K562 (cell line): ENCODE results near the gene TMTC2. TPM values are rescaled to one million over a fixed set of nuclear protein-coding genes. Genes with fewer than 3 reads are reported as not detected.

ENCODE experiments used
- ATAC-seq: fragments of 200-7000 bp; cut with Tn5 transposase; 3 replicates; pipeline ENCODE4 v1.9.1; 2020; ENCODE audit warnings: moderate library complexity
- BruUV-seq: library from RNA; stranded (reverse); fragments of 400-500 nt; replicated peaks from 2 replicates; lab custom pipeline; 2021; lab: Mats Ljungman, UMichigan
- CTCF ChIA-PET: fragments of 300-600 bp; formaldehyde crosslinking; extraction: SDS; loops from one replicate; lab custom pipeline; 2021; ENCODE audit warnings: low intra/inter-chr PET ratio; lab: Yijun Ruan, JAX
- POLR2A ChIA-PET: fragments of 300-600, 350-650 bp; sonication (Branson Sonifier 250); formaldehyde crosslinking; extraction: SDS; loops from one replicate; lab custom pipeline; 2021; ENCODE audit warnings: antibody characterized with exemption, inconsistent platforms; lab: Yijun Ruan, JAX
- DNase-seq, 4 experiments: peaks; one replicate each; pipeline versions ENCODE4 v3.0.0 to v3.0.0-alpha.2; 2011 to 2018; ENCODE audit warnings: low spot score in 3 of 4, mixed read lengths in 3 of 4; ENCODE audit errors: extremely low read depth in 1 of 4
- FAIRE-seq: peaks from 2 replicates; lab custom pipeline; 2011; peaks lifted over from hg19 to GRCh38; lab: Jason Lieb, UNC
- H2AFZ ChIP-seq: 2 replicates; pipeline ENCODE4 v1.6.0; 2011; ENCODE audit warnings: low read depth, low read length, control low read depth, inconsistent platforms
- H3K27ac ChIP-seq: fragments of 200-600 bp; 3 replicates; pipeline ENCODE4 v1.8.0; 2011; ENCODE audit warnings: low read depth, mild to moderate bottlenecking, control low read depth, inconsistent platforms, low read length, moderate library complexity, mixed read lengths; ENCODE audit errors: extremely low read depth
- H3K27me3 ChIP-seq, 2 experiments: fragments of 300-600 bp in 1 of 2; 2 replicates in 1 of 2; 3 replicates in 1 of 2; pipeline versions ENCODE4 v1.6.0 to v1.8.0; 2011; ENCODE audit warnings: inconsistent platforms in 2 of 2, low read length in 2 of 2, mild to moderate bottlenecking in 1 of 2, mixed read lengths in 1 of 2, moderate library complexity in 1 of 2; ENCODE audit not compliant: control insufficient read depth in 2 of 2, insufficient read depth in 2 of 2
- H3K36me3 ChIP-seq: fragments of 300-600 bp; 3 replicates; pipeline ENCODE4 v1.8.0; 2011; ENCODE audit warnings: mild to moderate bottlenecking, low read length, inconsistent platforms; ENCODE audit not compliant: control insufficient read depth, insufficient read depth
- H3K4me1 ChIP-seq, 2 experiments: fragments of 200-600 bp in 1 of 2; replicated peaks in 1 of 2; 2 replicates in 1 of 2; 3 replicates in 1 of 2; pipeline versions ENCODE4 v1.5.1 to v1.8.0; 2011; ENCODE audit warnings: inconsistent platforms in 2 of 2, low read length in 2 of 2, mild to moderate bottlenecking in 1 of 2, mixed read lengths in 1 of 2, moderate library complexity in 1 of 2; ENCODE audit not compliant: control insufficient read depth in 2 of 2, insufficient read depth in 2 of 2
- H3K4me2 ChIP-seq: 2 replicates; pipeline ENCODE4 v1.6.1; 2011; ENCODE audit warnings: low read length, control low read depth, inconsistent platforms, mixed read lengths; ENCODE audit not compliant: insufficient read depth
- H3K4me3 ChIP-seq: fragments of 200-600 bp; sonication (generic), shearing (Covaris generic); 2 replicates; pipeline ENCODE4 v1.5.1; 2016; ENCODE audit warnings: control low read depth, inconsistent platforms
- H3K79me2 ChIP-seq: fragments of 200-600 bp; 3 replicates; pipeline ENCODE4 v1.8.0; 2011; ENCODE audit warnings: low read length, inconsistent platforms; ENCODE audit not compliant: control insufficient read depth, insufficient read depth
- H3K9ac ChIP-seq, 2 experiments: 2 replicates each; pipeline versions ENCODE4 v1.6.0 to v1.6.1; 2011; ENCODE audit warnings: low read depth in 2 of 2, low read length in 2 of 2, control low read depth in 1 of 2, inconsistent platforms in 1 of 2, mild to moderate bottlenecking in 1 of 2, mixed read lengths in 1 of 2; ENCODE audit not compliant: insufficient read depth in 1 of 2
- H3K9me1 ChIP-seq: one replicate; pipeline ENCODE4 v1.6.0; 2011; ENCODE audit warnings: inconsistent platforms, mild to moderate bottlenecking, low read length, moderate library complexity; ENCODE audit not compliant: control insufficient read depth, insufficient read depth
- H3K9me3 ChIP-seq: replicated peaks from 2 replicates; pipeline ENCODE4 v1.5.1; 2011; ENCODE audit warnings: low read depth, low read length, inconsistent platforms; ENCODE audit not compliant: control insufficient read depth, insufficient read depth
- H4K20me1 ChIP-seq: replicated peaks from 2 replicates; pipeline ENCODE4 v1.6.1; 2011; ENCODE audit warnings: low read length, inconsistent platforms, mixed read lengths; ENCODE audit not compliant: control insufficient read depth, insufficient read depth
- ETS2 ChIP-seq: IDR thresholded peaks from 2 replicates; pipeline ENCODE4 v1.6.1; 2016; ENCODE audit warnings: borderline replicate concordance, missing genetic modification characterization, mild to moderate bottlenecking, moderate library complexity, missing compliant biosample characterization; ENCODE audit not compliant: poor library complexity, severe bottlenecking
- MAZ ChIP-seq, 2 experiments: fragments of 450-650 bp in 1 of 2; sonication (generic) in 1 of 2; formaldehyde crosslinking; IDR thresholded peaks in 1 of 2; conservative IDR thresholded peaks in 1 of 2; 2 replicates each; pipeline versions ENCODE4 v1.4.0 to v1.5.0; 2020; ENCODE audit warnings: mild to moderate bottlenecking in 1 of 2, missing genetic modification reagents in 1 of 2
- NUFIP1 ChIP-seq: fragments of 450-650 bp; IDR thresholded peaks from 2 replicates; pipeline ENCODE4 v1.6.1; 2018; ENCODE audit not compliant: partially characterized antibody
- PHF8 ChIP-seq: fragments of 200-600 bp; sonication (generic); IDR thresholded peaks from 2 replicates; pipeline ENCODE4 v1.6.1; 2012; ENCODE audit warnings: mixed run types, mild to moderate bottlenecking, inconsistent platforms, low read length, moderate library complexity, borderline replicate concordance
- PRMT5 ChIP-seq: sonication (generic); formaldehyde crosslinking; IDR thresholded peaks from 2 replicates; pipeline ENCODE4 v1.5.0; 2020; ENCODE audit warnings: missing genetic modification reagents
- U2AF1 ChIP-seq: fragments of 200-400 bp; formaldehyde crosslinking; optimal IDR thresholded peaks from 2 replicates; pipeline ENCODE3; 2017; ENCODE audit warnings: mild to moderate bottlenecking, low read depth, low read length, moderate library complexity
- ZNF175 ChIP-seq: fragments of 200-800 bp; sonication (Bioruptor generic); IDR thresholded peaks from 2 replicates; pipeline ENCODE4 v1.6.1; 2016; ENCODE audit warnings: low read depth, mild to moderate bottlenecking, missing genetic modification characterization, missing compliant biosample characterization
- ZNF561 ChIP-seq: fragments of 450-650 bp; formaldehyde crosslinking; conservative IDR thresholded peaks from 2 replicates; pipeline ENCODE4 v1.4.0; 2020; ENCODE audit warnings: mild to moderate bottlenecking, moderate library complexity
- WGBS: fragments of 100-300 bp; shearing (Covaris generic); methylation state at CpG from one replicate; pipeline ENCODE4 v1.1.6; 2016; ENCODE audit warnings: low coverage, mixed read lengths; ENCODE audit not compliant: insufficient coverage; ENCODE audit errors: missing lambda C conversion rate; 5-methylcytosine and 5-hydroxymethylcytosine counted together
- in situ Hi-C: fragments of 300-500 bp; cut with MboI; formaldehyde crosslinking; loops from 4 replicates; pipeline ENCODE4 v1.15.0; 2018; ENCODE audit warnings: inconsistent platforms, mixed read lengths
- intact Hi-C: fragments of 100-400 bp; cut with micrococcal nuclease; formaldehyde crosslinking; loops from 2 replicates; pipeline ENCODE4 v1.14.2; 2022
- polyA plus RNA-seq, 8 experiments: library from polyadenylated mRNA; depleted of rRNA in 4 of 8; stranded (reverse) in 5 of 8; unstranded in 3 of 8; fragments of >200 nt; fragmentation: Nextera tagmentation in 2 of 8; fragmentation: Illumina TruSeq in 1 of 8; extraction: Ambion mirVana in 2 of 8; extraction: Trizol in 1 of 8; gene quantifications; 2 replicates each; pipeline versions ENCODE4 v1.2.1 to v1.2.3, GENCODE V29; 2011 to 2014; ENCODE audit warnings: inconsistent platforms in 1 of 8, missing spikeins in 1 of 8
- total RNA-seq, 7 experiments: library from RNA; depleted of rRNA in 6 of 7; stranded (reverse); fragments of >200 nt in 6 of 7; fragmentation: Illumina TruSeq in 2 of 7; extraction: Trizol in 2 of 7; gene quantifications; 2 replicates each; pipeline versions ENCODE4 v1.2.1 to v1.2.3, GENCODE V29; 2011 to 2021; ENCODE audit warnings: low replicate concordance in 1 of 7
- TF ChIP-seq, protein P1 (sequence below): fragments of 450-650 bp; formaldehyde crosslinking; IDR thresholded peaks from 2 replicates; pipeline ENCODE4 v1.4.0; 2020; ENCODE audit warnings: mild to moderate bottlenecking, moderate library complexity
- TF ChIP-seq, protein P2 (sequence below): fragments of 200-600 bp; sonication (generic); IDR thresholded peaks from one replicate; pipeline ENCODE4 v1.6.1; 2012; ENCODE audit warnings: mild to moderate bottlenecking, low read depth, low read length, inconsistent platforms

TMTC2 gene
- total and polyA plus RNA-seq, 9 of the 15 experiments (the other 6 are each of a cell fraction or from before 2014, with no cell fraction given): 0.29 to 1.1 (median 0.55) TPM

DNA sequence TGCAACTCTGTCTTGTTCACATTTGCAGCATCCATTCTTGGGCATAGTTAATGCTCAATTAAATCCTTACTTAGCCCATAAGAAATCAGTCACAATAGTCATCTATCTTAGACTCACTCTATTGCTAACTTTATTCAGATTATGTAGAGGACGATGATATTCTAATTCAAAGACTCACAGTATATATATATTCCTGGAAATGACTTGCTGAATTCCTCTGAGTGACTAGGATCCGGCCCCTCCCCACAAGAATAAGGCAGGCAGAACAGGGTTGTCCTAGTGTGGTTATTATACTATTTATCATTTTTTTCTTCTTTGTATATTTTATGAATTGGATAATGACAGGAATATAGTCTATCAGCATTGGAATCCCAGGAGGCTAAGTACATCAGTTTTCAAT, 275.1 kb downstream of the TMTC2 start:
- Histone ChIP-seq H2AFZ (no peak overlapping the region), H3K4me1 (no peaks in the 10 kb centered on the region), H3K79me2 (no peaks in the 10 kb centered on the region), H3K27me3 (no peaks in the 10 kb centered on the region), H3K4me2 (no peak overlapping the region), H3K27ac (no peak overlapping the region), H3K9ac (no peak overlapping the region), H3K36me3 (no peaks in the 10 kb centered on the region), H4K20me1 (no peaks in the 10 kb centered on the region), H3K4me3 (no peak overlapping the region), H3K9me3 (no peaks in the 10 kb centered on the region), H3K9me1 (no peaks in the 10 kb centered on the region)
- CTCF ChIA-PET: no interaction called here
- ATAC-seq: no peak
- in situ Hi-C loops (no loop called here), intact Hi-C loops (no loop called here)
- BruUV-seq: no TSS peak
- WGBS: 0% methylated on average over 2 of the region's 2 CpGs
- FAIRE-seq: no peak
- DNase-seq: no peak
- TF ChIP-seq U2AF1 (no peak), MAZ (CRISPR knock-in tag; conservative IDR thresholded peaks at IDR 0.05 in 1 of 2, IDR thresholded peaks at IDR 0.05 in 1 of 2) (no peak), NUFIP1 (no peak), ZNF175 (CRISPR knock-in tag) (no peak), ETS2 (tag) (no peak), ZNF561 (no peak), PHF8 (no peak), PRMT5 (no peak)
- TF ChIP-seq, protein P1, sequence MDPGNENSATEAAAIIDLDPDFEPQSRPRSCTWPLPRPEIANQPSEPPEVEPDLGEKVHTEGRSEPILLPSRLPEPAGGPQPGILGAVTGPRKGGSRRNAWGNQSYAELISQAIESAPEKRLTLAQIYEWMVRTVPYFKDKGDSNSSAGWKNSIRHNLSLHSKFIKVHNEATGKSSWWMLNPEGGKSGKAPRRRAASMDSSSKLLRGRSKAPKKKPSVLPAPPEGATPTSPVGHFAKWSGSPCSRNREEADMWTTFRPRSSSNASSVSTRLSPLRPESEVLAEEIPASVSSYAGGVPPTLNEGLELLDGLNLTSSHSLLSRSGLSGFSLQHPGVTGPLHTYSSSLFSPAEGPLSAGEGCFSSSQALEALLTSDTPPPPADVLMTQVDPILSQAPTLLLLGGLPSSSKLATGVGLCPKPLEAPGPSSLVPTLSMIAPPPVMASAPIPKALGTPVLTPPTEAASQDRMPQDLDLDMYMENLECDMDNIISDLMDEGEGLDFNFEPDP (CRISPR knock-in tag): no peak
- TF ChIP-seq, protein P2, sequence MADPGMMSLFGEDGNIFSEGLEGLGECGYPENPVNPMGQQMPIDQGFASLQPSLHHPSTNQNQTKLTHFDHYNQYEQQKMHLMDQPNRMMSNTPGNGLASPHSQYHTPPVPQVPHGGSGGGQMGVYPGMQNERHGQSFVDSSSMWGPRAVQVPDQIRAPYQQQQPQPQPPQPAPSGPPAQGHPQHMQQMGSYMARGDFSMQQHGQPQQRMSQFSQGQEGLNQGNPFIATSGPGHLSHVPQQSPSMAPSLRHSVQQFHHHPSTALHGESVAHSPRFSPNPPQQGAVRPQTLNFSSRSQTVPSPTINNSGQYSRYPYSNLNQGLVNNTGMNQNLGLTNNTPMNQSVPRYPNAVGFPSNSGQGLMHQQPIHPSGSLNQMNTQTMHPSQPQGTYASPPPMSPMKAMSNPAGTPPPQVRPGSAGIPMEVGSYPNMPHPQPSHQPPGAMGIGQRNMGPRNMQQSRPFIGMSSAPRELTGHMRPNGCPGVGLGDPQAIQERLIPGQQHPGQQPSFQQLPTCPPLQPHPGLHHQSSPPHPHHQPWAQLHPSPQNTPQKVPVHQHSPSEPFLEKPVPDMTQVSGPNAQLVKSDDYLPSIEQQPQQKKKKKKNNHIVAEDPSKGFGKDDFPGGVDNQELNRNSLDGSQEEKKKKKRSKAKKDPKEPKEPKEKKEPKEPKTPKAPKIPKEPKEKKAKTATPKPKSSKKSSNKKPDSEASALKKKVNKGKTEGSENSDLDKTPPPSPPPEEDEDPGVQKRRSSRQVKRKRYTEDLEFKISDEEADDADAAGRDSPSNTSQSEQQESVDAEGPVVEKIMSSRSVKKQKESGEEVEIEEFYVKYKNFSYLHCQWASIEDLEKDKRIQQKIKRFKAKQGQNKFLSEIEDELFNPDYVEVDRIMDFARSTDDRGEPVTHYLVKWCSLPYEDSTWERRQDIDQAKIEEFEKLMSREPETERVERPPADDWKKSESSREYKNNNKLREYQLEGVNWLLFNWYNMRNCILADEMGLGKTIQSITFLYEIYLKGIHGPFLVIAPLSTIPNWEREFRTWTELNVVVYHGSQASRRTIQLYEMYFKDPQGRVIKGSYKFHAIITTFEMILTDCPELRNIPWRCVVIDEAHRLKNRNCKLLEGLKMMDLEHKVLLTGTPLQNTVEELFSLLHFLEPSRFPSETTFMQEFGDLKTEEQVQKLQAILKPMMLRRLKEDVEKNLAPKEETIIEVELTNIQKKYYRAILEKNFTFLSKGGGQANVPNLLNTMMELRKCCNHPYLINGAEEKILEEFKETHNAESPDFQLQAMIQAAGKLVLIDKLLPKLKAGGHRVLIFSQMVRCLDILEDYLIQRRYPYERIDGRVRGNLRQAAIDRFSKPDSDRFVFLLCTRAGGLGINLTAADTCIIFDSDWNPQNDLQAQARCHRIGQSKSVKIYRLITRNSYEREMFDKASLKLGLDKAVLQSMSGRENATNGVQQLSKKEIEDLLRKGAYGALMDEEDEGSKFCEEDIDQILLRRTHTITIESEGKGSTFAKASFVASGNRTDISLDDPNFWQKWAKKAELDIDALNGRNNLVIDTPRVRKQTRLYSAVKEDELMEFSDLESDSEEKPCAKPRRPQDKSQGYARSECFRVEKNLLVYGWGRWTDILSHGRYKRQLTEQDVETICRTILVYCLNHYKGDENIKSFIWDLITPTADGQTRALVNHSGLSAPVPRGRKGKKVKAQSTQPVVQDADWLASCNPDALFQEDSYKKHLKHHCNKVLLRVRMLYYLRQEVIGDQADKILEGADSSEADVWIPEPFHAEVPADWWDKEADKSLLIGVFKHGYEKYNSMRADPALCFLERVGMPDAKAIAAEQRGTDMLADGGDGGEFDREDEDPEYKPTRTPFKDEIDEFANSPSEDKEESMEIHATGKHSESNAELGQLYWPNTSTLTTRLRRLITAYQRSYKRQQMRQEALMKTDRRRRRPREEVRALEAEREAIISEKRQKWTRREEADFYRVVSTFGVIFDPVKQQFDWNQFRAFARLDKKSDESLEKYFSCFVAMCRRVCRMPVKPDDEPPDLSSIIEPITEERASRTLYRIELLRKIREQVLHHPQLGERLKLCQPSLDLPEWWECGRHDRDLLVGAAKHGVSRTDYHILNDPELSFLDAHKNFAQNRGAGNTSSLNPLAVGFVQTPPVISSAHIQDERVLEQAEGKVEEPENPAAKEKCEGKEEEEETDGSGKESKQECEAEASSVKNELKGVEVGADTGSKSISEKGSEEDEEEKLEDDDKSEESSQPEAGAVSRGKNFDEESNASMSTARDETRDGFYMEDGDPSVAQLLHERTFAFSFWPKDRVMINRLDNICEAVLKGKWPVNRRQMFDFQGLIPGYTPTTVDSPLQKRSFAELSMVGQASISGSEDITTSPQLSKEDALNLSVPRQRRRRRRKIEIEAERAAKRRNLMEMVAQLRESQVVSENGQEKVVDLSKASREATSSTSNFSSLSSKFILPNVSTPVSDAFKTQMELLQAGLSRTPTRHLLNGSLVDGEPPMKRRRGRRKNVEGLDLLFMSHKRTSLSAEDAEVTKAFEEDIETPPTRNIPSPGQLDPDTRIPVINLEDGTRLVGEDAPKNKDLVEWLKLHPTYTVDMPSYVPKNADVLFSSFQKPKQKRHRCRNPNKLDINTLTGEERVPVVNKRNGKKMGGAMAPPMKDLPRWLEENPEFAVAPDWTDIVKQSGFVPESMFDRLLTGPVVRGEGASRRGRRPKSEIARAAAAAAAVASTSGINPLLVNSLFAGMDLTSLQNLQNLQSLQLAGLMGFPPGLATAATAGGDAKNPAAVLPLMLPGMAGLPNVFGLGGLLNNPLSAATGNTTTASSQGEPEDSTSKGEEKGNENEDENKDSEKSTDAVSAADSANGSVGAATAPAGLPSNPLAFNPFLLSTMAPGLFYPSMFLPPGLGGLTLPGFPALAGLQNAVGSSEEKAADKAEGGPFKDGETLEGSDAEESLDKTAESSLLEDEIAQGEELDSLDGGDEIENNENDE: no peak
- POLR2A ChIA-PET: no interaction called here
